HL-60 (cell line): ENCODE data around the gene LMO3.

ENCODE experiments used
- GABPA ChIP-seq: IDR thresholded peaks from 2 replicates; pipeline ENCODE4 v1.6.1; 2012; ENCODE audit warnings: low read depth
- TF ChIP-seq, protein P1 (sequence below): IDR thresholded peaks from 2 replicates; pipeline ENCODE4 v1.6.1; 2012; ENCODE audit warnings: low read depth; ENCODE audit not compliant: insufficient replicate concordance
- TF ChIP-seq, protein P2 (sequence below): IDR thresholded peaks from one replicate; pipeline ENCODE4 v1.5.1; 2011; ENCODE audit warnings: low read length, control low read depth, inconsistent platforms; ENCODE audit not compliant: insufficient read depth

DNA sequence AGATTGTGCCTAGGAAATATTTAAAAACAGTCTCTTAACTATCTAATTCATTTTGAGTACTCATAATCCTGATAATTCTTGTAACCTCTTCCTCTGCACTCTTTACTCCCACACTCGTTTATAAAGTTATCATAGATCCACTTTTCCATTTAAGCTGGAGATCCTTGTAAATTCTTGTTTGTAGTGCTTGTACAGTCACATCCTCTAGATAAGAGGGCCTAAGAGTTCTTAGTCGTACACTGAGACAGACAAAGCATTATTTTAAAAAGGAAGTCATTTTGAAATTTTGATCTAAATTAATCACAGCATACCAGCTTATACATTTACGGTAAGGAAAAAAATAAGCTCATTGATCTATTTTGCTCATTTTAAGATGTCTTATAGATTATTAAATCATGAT lies 42.5 kb downstream of the LMO3 start:
- TF ChIP-seq, protein P1, sequence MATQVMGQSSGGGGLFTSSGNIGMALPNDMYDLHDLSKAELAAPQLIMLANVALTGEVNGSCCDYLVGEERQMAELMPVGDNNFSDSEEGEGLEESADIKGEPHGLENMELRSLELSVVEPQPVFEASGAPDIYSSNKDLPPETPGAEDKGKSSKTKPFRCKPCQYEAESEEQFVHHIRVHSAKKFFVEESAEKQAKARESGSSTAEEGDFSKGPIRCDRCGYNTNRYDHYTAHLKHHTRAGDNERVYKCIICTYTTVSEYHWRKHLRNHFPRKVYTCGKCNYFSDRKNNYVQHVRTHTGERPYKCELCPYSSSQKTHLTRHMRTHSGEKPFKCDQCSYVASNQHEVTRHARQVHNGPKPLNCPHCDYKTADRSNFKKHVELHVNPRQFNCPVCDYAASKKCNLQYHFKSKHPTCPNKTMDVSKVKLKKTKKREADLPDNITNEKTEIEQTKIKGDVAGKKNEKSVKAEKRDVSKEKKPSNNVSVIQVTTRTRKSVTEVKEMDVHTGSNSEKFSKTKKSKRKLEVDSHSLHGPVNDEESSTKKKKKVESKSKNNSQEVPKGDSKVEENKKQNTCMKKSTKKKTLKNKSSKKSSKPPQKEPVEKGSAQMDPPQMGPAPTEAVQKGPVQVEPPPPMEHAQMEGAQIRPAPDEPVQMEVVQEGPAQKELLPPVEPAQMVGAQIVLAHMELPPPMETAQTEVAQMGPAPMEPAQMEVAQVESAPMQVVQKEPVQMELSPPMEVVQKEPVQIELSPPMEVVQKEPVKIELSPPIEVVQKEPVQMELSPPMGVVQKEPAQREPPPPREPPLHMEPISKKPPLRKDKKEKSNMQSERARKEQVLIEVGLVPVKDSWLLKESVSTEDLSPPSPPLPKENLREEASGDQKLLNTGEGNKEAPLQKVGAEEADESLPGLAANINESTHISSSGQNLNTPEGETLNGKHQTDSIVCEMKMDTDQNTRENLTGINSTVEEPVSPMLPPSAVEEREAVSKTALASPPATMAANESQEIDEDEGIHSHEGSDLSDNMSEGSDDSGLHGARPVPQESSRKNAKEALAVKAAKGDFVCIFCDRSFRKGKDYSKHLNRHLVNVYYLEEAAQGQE, result no peak
- no peak for TF ChIP-seq GABPA
- TF ChIP-seq, protein P2, sequence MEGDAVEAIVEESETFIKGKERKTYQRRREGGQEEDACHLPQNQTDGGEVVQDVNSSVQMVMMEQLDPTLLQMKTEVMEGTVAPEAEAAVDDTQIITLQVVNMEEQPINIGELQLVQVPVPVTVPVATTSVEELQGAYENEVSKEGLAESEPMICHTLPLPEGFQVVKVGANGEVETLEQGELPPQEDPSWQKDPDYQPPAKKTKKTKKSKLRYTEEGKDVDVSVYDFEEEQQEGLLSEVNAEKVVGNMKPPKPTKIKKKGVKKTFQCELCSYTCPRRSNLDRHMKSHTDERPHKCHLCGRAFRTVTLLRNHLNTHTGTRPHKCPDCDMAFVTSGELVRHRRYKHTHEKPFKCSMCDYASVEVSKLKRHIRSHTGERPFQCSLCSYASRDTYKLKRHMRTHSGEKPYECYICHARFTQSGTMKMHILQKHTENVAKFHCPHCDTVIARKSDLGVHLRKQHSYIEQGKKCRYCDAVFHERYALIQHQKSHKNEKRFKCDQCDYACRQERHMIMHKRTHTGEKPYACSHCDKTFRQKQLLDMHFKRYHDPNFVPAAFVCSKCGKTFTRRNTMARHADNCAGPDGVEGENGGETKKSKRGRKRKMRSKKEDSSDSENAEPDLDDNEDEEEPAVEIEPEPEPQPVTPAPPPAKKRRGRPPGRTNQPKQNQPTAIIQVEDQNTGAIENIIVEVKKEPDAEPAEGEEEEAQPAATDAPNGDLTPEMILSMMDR, result no peak
